Gastroesophageal sphincter (tissue), 4 donors: ENCODE data around the gene GRID2. TPM values are rescaled to one million over a fixed set of nuclear protein-coding genes. Genes with fewer than 3 reads are reported as not detected.

Experiments used
- ATAC-seq: fragments of 150-250 bp; one replicate; pipeline ENCODE4 v1.9.1; 2016; ENCODE audit warnings: mild to moderate bottlenecking, moderate library complexity
- H3K27ac ChIP-seq, 4 donors: fragments of 200-600 bp; sonication (generic) in 3 of 4; 1 replicate in 3 of 4; 2 replicates in 1 of 4; pipeline ENCODE4 v1.5.1; 2016 to 2019
- H3K27me3 ChIP-seq: fragments of 200-600 bp; sonication (generic); one replicate; pipeline ENCODE4 v1.5.1; 2019
- H3K36me3 ChIP-seq, 2 donors: fragments of 200-600 bp; sonication (generic); one replicate each; pipeline ENCODE4 v1.5.1; 2019; ENCODE audit warnings: control low read depth in 1 of 2
- H3K4me1 ChIP-seq, 3 donors: fragments of 200-600 bp; sonication (generic); 1 replicate in 2 of 3; 2 replicates in 1 of 3; pipeline ENCODE4 v1.5.1; 2016 to 2019; ENCODE audit warnings: control low read depth in 2 of 3
- H3K4me3 ChIP-seq, 2 donors: fragments of 200-600 bp; sonication (generic); one replicate each; pipeline ENCODE4 v1.5.1; 2019; ENCODE audit warnings: mild to moderate bottlenecking in 1 of 2, moderate library complexity in 1 of 2
- H3K9me3 ChIP-seq, 3 donors: fragments of 200-600 bp; sonication (generic); one replicate each; pipeline ENCODE4 v1.5.1; 2017 to 2019; ENCODE audit warnings: control low read depth in 2 of 3
- CTCF ChIP-seq, 4 experiments: fragments of 200-600 bp in 2 of 4; fragments of 450-650 bp in 2 of 4; sonication (generic) in 1 of 4; IDR thresholded peaks; one replicate each; pipeline ENCODE4 v1.5.1; 2017 to 2019; ENCODE audit warnings: antibody characterized with exemption in 4 of 4, mild to moderate bottlenecking in 2 of 4, moderate library complexity in 2 of 4
- EP300 ChIP-seq: sonication (generic); formaldehyde crosslinking; IDR thresholded peaks from one replicate; pipeline ENCODE4 v1.6.1; 2017; ENCODE audit warnings: antibody characterized with exemption, mild to moderate bottlenecking
- POLR2A ChIP-seq, 2 donors: fragments of 450-650 bp; IDR thresholded peaks; one replicate each; pipeline ENCODE4 v1.6.1; 2017; ENCODE audit warnings: antibody characterized with exemption in 2 of 2, mild to moderate bottlenecking in 2 of 2, moderate library complexity in 1 of 2
- POLR2AphosphoS5 ChIP-seq: sonication (generic); formaldehyde crosslinking; IDR thresholded peaks from one replicate; pipeline ENCODE4 v1.6.1; 2017; ENCODE audit warnings: antibody characterized with exemption
- WGBS, 2 donors: methylation state at CpG; one replicate each; pipeline ENCODE4 v1.1.5; 2018; ENCODE audit warnings: low coverage in 1 of 2; 5-methylcytosine and 5-hydroxymethylcytosine counted together
- total RNA-seq, 4 donors: library from RNA; depleted of rRNA; stranded (reverse); fragments of >200 nt; gene quantifications; one replicate each; pipeline ENCODE4 v1.1.0, GENCODE V29; 2016

The GRID2 gene
- total RNA-seq, 4 donors from 2014 or later = 0.81 TPM; not detected in 3

GRCh38 chr4:93216646-93217045 lies 912.9 kb downstream of the GRID2 start:
- WGBS, 2 donors = 72 to 78% methylated on average over 8 of the region's 8 CpGs
- no peaks in the 10 kb centered on the region for H3K36me3 ChIP-seq
- H3K4me3 ChIP-seq = no peak overlapping the region
- H3K27ac ChIP-seq = no peak overlapping the region
- TF ChIP-seq POLR2AphosphoS5 (no peak), EP300 (no peak), POLR2A (IDR thresholded peaks at IDR 0.05) (no peak), CTCF (IDR thresholded peaks at IDR 0.05) (no peak)
- H3K9me3 ChIP-seq = no peaks in the 10 kb centered on the region
- H3K27me3 ChIP-seq = no peaks in the 10 kb centered on the region
- no peaks in the 10 kb centered on the region for H3K4me1 ChIP-seq
- ATAC-seq = no peak

- ATAC-seq = no peak
- Histone ChIP-seq H3K36me3 (no peaks in the 10 kb centered on the region), H3K27ac (no peak overlapping the region), H3K27me3 (no peaks in the 10 kb centered on the region), H3K4me1 (no peaks in the 10 kb centered on the region), H3K9me3 (no peaks in the 10 kb centered on the region), H3K4me3 (no peak overlapping the region)
- no peak for TF ChIP-seq POLR2AphosphoS5
- no peak for TF ChIP-seq POLR2A (IDR thresholded peaks at IDR 0.05)
- no peak for TF ChIP-seq CTCF (IDR thresholded peaks at IDR 0.05)
- no peak for TF ChIP-seq EP300
- WGBS, 2 donors = 58 to 76% methylated on average over 2 of the region's 2 CpGs
These were observed 913.7 kb downstream of the GRID2 start for GRCh38 chr4:93217431-93217830.

GRCh38 chr4:93221771-93222170 lies 918.0 kb downstream of the GRID2 start:
- Histone ChIP-seq H3K27ac (no peak overlapping the region), H3K9me3 (peaks cover 0 to 5% (median 0%) of the 10 kb centered on the region in 3 donors), H3K4me1 (no peaks in the 10 kb centered on the region), H3K27me3 (no peaks in the 10 kb centered on the region), H3K4me3 (no peak overlapping the region), H3K36me3 (no peaks in the 10 kb centered on the region)
- TF ChIP-seq EP300 = no peak
- TF ChIP-seq POLR2A (IDR thresholded peaks at IDR 0.05) = no peak
- no peak for TF ChIP-seq CTCF (IDR thresholded peaks at IDR 0.05)
- TF ChIP-seq POLR2AphosphoS5 = no peak
- no peak for ATAC-seq
- 40 to 64% methylated on average over 7 to 8 of the region's 8 CpGs for WGBS, 2 donors

- no peak overlapping the region for H3K27ac ChIP-seq
- TF ChIP-seq EP300 (no peak), CTCF (IDR thresholded peaks at IDR 0.05) (no peak), POLR2AphosphoS5 (no peak), POLR2A (IDR thresholded peaks at IDR 0.05) (no peak)
- ATAC-seq = no peak
- 71% methylated on average over 3 of the region's 3 CpGs for WGBS, 2 donors
- H3K4me3 ChIP-seq = no peak overlapping the region
- no peaks in the 10 kb centered on the region for H3K4me1 ChIP-seq
- peaks cover 0 to 5% (median 0%) of the 10 kb centered on the region in 3 donors for H3K9me3 ChIP-seq
- H3K36me3 ChIP-seq = no peaks in the 10 kb centered on the region
- no peaks in the 10 kb centered on the region for H3K27me3 ChIP-seq
These were observed 924.3 kb downstream of the GRID2 start for GRCh38 chr4:93228021-93228420.

- Histone ChIP-seq H3K4me1 (no peaks in the 10 kb centered on the region), H3K36me3 (no peaks in the 10 kb centered on the region), H3K27ac (no peak overlapping the region), H3K9me3 (no peaks in the 10 kb centered on the region), H3K27me3 (no peaks in the 10 kb centered on the region), H3K4me3 (no peak overlapping the region)
- TF ChIP-seq CTCF (IDR thresholded peaks at IDR 0.05) (no peak), EP300 (no peak), POLR2A (IDR thresholded peaks at IDR 0.05) (no peak), POLR2AphosphoS5 (no peak)
- no peak for ATAC-seq
- 50 to 54% methylated on average over 1 to 2 of the region's 2 CpGs for WGBS, 2 donors
These were observed 929.1 kb downstream of the GRID2 start for GRCh38 chr4:93232883-93233282.
